Measurements from ENCODE around the gene CRACDL.
A peak's percentile ranks its signal among the peaks of the same experiment; 100 is the strongest.

CRACDL gene

GRCh38 chr2:98823196-98824170, 112.5 kb downstream of the CRACDL start:
- DNase-seq: no peak

DNA sequence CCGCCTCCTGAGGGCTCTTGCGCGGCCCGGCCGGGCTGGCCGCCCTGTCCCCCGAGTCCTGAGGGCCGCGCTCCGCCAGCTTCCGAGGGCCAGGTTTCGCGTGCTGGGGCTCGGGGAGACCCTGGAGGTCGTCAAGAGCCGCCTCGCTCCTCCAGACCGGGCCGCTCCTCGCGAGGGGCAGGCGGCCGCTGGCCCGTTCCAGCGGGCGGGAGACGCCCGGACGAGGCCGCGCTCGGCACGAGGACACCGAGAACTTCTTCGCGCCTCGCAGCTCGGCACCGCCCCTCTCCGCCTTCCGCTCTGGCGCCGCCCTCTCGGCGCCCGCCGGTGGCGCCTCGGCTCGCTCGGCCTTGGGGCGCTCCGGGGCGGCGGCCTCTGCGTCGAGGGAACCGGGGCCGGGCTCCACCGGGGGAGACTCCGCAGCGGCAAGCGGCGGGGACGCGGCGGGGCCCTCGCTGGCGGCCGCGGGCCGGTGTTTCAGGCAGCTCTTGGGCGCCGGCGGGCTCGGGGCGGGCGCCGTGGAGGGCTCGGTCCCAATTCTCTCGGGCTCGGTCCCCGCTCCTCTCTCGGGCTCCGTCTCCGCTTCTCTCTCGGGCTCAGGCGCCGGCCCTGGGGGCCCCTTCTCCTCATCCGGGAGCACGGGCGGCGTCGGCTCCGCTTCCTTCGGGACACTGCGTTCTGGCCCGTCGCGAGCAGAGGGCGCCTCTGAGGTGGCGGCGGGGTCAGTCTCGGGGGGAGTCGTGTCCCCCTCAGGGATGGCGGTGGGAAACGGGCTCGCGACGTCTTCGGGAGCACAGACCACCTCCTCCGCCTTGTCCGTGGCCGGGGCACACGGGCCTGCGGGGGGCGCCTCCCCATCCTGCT, 113.5 kb downstream of the CRACDL start:
- peak; percentile 86 for DNase-seq

- DNase-seq: no peak
These were observed 114.3 kb downstream of the CRACDL start for GRCh38 chr2:98821629-98822135.

DNA sequence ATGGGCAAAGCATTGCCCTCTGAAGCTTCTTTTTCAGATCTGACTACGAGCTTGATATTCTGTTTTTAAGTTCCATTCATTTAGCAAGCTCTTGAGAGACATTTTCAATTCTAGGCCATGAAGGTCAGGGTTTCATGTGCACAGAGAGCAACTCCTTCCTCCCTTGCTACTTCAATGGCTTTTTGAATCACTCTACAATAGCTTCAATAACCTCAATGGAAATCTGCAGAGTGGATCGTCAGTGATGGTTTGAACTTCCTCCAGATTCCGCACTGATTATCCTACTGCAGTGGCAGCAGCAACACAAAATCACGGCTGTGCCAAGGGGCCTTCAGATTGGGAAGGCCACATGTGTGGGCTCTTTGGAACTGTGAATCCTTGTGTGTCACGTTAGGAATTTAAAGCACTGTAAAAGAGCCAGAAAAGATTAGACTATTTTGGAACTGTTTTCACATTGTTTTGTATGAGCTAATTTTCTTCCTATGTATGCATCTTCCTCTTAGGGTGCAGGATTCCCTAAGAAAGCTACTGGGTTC, 116.7 kb downstream of the CRACDL start:
- no peak for DNase-seq

- no peak for DNase-seq
These were observed 117.9 kb downstream of the CRACDL start for GRCh38 chr2:98818164-98818563.

DNA sequence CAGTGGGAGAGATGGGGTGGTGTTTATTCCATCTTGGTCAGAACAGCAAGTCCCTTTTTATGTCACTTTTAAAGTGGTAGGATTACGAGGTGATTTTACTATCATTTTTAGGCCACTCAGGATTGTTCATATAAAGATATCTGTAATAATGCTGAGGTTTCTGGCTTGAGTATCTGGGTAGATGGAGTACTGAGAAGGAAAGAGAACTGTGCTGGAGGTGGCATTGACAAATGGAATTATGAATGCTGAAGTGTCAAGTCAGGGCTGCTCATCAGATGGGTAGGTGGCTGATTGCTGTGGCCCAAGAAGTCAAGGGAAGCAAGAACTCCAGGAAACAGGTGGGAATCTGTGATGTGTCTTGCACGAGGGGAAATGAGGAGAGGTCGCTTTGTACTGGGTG, 119.7 kb downstream of the CRACDL start:
- no peak for DNase-seq

- DNase-seq: peak; percentile 28
These were observed 120.2 kb downstream of the CRACDL start for GRCh38 chr2:98815795-98816194.

DNA sequence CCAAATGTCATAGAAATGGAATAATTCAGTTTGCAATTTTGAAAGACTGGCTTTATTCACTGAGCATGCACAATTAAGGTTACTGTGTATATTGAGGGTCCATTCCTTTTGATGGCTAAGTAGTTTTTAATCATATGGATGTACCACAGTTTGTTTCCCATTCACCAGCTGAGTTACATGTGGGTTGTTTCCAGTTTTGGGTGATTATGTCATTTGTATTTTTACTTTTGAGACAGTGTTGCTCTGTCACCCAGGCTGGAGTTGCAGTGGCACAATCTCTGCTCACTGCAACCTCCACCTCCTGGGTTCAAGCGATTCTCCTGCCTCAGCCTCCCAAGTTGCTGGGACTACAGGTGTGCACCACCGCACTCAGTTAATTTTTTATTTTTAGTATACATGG, 124.3 kb downstream of the CRACDL start:
- DNase-seq: no peak

DNA sequence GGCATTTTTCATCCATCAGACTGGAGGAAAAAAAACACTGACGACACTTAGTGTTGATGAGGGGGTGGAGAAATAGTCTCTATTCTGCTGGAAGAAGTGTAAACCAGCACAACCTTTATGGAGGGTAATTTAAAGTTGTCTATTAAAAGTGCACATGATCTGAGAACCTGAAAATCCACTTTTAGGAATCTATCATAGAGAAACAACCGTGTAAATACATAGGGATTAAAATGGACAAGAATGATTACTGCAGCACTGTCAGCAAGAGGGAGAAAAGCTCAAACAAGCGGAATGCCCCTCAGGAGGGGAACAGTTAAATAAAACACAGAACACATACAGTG, 125.5 kb downstream of the CRACDL start:
- no peak for DNase-seq

- DNase-seq: peak; percentile 33
These were observed 126.0 kb downstream of the CRACDL start for GRCh38 chr2:98809878-98810587.

DNA sequence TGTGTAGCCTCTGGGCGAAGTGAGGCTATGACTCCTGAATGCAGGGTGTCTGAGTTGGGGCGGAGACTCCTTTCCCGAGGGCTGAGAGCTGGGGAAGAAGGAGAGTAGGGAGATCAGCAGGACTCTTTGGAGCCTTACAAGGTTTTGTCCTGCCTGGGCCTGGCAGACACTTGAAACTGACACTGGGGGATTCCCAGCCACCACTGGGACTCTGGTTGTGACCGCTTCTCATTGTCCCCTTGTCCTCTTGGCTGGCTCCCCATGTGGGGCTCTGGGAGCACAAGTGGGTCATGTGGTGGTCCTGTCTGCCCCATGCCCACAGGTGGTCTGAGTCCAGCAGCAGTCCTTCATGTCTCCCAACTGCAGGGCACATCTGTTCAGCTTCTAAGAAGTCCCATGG, 126.9 kb downstream of the CRACDL start:
- DNase-seq: peak; percentile 35

- peak; percentile 42 for DNase-seq
These were observed 127.5 kb downstream of the CRACDL start for GRCh38 chr2:98808546-98808945.

DNA sequence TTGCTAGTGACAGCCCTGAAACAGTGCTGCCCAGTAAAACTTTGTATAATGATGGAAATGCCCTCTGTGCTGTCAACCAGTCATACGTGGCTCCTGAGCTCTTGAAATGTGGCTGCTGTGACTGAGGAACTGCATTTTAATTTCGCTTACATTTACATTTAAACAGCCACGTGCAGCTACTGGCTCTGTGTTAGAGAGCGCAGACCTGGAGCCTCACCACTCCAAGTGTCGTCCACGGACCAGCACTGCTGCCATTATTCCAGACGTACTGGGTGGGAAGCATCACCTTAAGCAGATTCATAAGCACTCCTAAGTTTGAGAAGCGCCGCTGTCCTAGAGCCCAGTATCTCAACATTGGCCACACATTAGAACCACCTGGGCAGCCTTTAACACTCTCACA, 128.1 kb downstream of the CRACDL start:
- DNase-seq: no peak

DNA sequence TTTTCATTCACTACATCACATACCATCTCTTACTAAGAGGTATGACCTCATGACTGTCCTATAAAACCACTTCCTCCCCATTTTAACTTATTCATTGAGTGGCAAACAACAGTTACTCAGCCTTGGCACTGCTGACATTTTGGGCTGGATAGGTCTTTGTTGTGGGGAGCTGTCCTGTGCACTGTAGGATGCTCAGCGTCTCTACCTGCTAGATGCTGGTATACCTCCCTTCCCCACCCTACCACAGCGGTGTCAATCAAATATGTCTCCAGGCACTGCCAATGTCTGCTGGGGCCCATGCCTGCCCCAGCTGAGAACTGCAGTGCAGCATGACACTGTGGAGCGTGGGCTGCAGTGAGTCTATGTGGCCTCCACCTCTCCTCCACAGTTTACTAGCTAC, 128.8 kb downstream of the CRACDL start:
- DNase-seq: no peak

- no peak for DNase-seq
These were observed 129.8 kb downstream of the CRACDL start for GRCh38 chr2:98806236-98806697.

DNA sequence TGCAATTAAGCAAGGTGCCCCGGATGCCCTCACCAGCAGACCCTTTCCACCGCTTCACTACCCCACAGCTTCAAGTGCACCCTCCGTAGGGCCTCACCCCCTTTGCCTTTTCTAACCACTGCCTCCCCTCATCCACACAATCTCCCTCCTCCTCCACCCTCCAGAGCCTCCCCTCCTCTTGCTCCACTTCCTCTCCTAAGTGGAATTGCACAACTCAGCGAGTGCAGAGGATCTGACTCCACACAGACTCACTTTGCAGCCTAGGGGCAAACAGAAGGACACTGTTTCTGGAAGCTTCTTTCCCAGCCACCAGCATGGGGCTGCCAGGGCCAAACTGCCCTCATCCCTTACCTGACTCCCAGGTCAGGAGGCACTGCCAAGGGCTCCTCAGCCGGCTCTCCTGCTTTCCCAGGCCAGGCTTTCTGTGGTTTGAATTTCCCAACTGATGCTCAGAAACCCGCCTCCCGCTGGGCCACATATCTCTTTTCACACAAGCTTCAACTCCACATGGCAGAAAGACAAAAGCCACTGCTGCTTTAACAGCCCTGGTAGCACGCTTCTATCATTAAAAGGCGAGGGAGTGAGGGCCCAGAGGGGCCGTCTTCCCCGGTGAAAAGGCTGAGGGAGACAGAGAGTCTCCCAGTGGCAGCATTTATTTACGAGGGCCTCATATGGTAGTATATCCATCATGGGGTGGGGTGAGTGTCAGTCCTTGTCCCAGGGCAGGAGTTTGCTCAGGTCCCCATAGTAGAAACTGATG, 130.4 kb downstream of the CRACDL start:
- no peak for DNase-seq

DNA sequence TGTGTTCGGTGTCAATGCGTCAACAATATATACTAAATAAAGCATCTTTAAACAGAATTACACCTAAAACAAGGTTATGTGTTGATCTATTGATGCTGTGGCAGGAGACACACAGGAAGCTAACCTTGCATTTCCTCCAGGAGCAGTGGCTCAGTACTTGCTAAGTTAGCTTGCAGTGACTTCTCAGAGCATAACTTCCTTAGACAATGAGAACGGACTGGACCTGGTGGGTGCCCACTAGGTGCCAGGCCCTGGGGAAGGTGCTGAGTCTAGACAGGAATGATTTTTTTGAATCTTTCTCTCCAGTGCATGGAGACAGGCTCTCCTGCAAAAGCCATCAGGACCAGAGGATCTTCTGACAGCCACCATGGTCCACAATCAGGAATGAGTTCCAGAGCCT, 131.3 kb downstream of the CRACDL start:
- peak; percentile 28 for DNase-seq

- DNase-seq: no peak
These were observed 131.8 kb downstream of the CRACDL start for GRCh38 chr2:98804265-98804650.

DNA sequence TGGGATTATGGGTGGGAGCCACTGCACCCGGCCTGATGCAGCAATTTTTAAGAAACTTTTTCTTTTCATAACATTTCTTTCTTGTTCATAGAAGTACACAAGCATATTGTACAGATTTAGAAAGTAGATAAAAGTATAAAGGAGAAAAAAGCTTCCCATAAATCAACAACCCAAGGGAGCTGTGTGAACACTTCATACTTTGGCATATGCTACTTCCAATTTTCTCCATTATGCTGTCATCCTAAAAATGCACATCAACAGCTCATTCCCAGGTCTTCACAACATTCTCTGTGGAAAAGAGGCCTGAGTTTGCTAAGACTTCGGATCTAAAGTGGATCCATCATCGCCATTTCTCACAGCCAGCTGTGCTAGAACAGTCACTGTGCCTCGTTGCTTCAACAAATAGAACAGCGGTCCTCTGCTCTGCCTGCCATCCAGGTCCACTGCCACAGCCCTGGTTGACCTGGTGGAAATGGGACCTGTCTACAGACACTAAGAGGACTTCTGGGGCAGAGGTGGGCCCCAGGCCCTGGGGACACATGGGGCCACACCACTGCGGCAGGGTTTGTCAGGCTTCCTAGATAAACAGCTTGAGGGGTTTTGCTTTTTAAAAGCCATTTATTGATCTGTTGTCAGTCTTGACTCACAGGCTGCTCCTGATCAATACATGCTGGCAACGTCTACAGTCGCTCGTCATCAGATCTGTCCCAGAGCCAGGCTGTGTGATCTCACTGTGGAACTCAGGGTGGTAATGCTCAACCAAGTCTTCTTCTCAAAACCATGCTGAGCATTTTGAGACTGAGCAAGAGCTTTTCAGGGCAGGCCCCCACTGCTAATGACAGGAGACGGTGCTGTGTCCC, 132.4 kb downstream of the CRACDL start:
- no peak for DNase-seq

- no peak for DNase-seq
These were observed 133.7 kb downstream of the CRACDL start for GRCh38 chr2:98802344-98802743.

DNA sequence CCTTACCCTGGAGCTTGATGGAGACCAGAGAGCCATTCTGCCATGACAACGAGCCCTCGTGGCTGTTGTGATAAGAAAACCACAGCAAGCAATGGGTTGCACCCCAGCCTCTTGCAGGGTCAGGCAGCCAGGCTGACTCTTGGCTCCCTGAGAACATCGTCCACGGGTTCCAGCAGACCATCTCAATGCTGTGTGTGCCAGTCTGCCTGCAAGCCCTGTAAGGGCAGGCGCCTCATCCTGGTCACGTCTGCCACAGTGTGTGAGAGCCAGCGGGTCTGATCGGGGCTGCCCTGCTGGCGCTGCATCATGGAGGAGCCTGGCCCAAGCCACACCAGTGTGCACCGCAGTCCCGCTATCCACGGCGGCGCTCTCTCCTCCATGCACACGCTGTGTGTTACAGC, 134.1 kb downstream of the CRACDL start:
- DNase-seq: no peak
